Gastroesophageal sphincter (tissue), 4 donors: ENCODE data around the gene LEO1. TPM values are rescaled to one million over a fixed set of nuclear protein-coding genes. Genes with fewer than 3 reads are reported as not detected.

ENCODE experiments used
- ATAC-seq: fragments of 150-250 bp; one replicate; pipeline ENCODE4 v1.9.1; 2016; ENCODE audit warnings: mild to moderate bottlenecking, moderate library complexity
- H3K27ac ChIP-seq, 4 donors: fragments of 200-600 bp; sonication (generic) in 3 of 4; 1 replicate in 3 of 4; 2 replicates in 1 of 4; pipeline ENCODE4 v1.5.1; 2016 to 2019
- H3K27me3 ChIP-seq: fragments of 200-600 bp; sonication (generic); one replicate; pipeline ENCODE4 v1.5.1; 2019
- H3K36me3 ChIP-seq, 2 donors: fragments of 200-600 bp; sonication (generic); one replicate each; pipeline ENCODE4 v1.5.1; 2019; ENCODE audit warnings: control low read depth in 1 of 2
- H3K4me1 ChIP-seq, 3 donors: fragments of 200-600 bp; sonication (generic); 1 replicate in 2 of 3; 2 replicates in 1 of 3; pipeline ENCODE4 v1.5.1; 2016 to 2019; ENCODE audit warnings: control low read depth in 2 of 3
- H3K4me3 ChIP-seq, 2 donors: fragments of 200-600 bp; sonication (generic); one replicate each; pipeline ENCODE4 v1.5.1; 2019; ENCODE audit warnings: mild to moderate bottlenecking in 1 of 2, moderate library complexity in 1 of 2
- H3K9me3 ChIP-seq, 3 donors: fragments of 200-600 bp; sonication (generic); one replicate each; pipeline ENCODE4 v1.5.1; 2017 to 2019; ENCODE audit warnings: control low read depth in 2 of 3
- EP300 ChIP-seq: sonication (generic); formaldehyde crosslinking; IDR thresholded peaks from one replicate; pipeline ENCODE4 v1.6.1; 2017; ENCODE audit warnings: antibody characterized with exemption, mild to moderate bottlenecking
- POLR2A ChIP-seq, 2 donors: fragments of 450-650 bp; IDR thresholded peaks; one replicate each; pipeline ENCODE4 v1.6.1; 2017; ENCODE audit warnings: antibody characterized with exemption in 2 of 2, mild to moderate bottlenecking in 2 of 2, moderate library complexity in 1 of 2
- POLR2AphosphoS5 ChIP-seq: sonication (generic); formaldehyde crosslinking; IDR thresholded peaks from one replicate; pipeline ENCODE4 v1.6.1; 2017; ENCODE audit warnings: antibody characterized with exemption
- WGBS, 2 donors: methylation state at CpG; one replicate each; pipeline ENCODE4 v1.1.5; 2018; ENCODE audit warnings: low coverage in 1 of 2; 5-methylcytosine and 5-hydroxymethylcytosine counted together
- total RNA-seq, 4 donors: library from RNA; depleted of rRNA; stranded (reverse); fragments of >200 nt; gene quantifications; one replicate each; pipeline ENCODE4 v1.1.0, GENCODE V29; 2016
- TF ChIP-seq, protein P1 (sequence below), 4 experiments: fragments of 200-600 bp in 2 of 4; fragments of 450-650 bp in 2 of 4; sonication (generic) in 1 of 4; IDR thresholded peaks; one replicate each; pipeline ENCODE4 v1.5.1; 2017 to 2019; ENCODE audit warnings: antibody characterized with exemption in 4 of 4, mild to moderate bottlenecking in 2 of 4, moderate library complexity in 2 of 4

LEO1 gene
- total RNA-seq, 4 donors from 2014 or later = 11.7 to 15.7 (median 13.2) TPM

DNA sequence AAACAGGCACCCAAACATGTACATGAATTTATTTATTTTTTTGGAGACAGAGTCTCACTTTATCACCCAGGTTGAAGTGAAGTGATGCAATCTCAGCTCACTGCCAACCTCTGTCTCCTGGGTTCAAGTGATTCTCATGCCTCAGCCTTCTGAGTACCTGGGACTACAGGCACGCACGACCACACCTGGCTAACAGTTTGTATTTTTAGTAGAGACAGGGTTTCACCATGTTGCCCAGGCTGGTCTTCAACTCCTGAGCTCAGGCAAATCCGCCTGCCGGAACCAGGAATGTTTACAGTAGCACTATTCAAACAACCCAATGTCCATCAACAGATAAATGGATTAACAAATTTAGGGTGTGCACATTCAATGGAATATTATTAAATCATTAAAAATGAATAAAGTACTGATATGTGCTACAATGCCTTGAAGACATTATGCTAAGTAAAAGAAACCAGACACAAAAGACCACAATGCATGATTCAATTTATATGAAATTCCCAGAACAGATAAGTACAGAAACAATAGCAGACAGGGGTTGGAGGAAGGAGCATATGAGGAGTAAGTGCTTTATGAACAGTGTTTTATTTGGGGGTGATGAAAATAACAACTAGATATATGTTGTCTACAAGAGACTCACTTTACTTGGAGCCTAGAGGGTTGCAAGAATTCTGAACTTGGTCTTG, 1.3 kb downstream of the LEO1 start:
- Histone ChIP-seq H3K27ac (peak overlapping the region in 1 of 4 donors; percentile 92), H3K4me1 (peaks cover 0 to 19% (median 7%) of the 10 kb centered on the region in 3 donors), H3K9me3 (peaks cover 0 to 20% (median 0%) of the 10 kb centered on the region in 3 donors), H3K36me3 (peaks cover 0 to 9% of the 10 kb centered on the region in 2 donors), H3K4me3 (no peak overlapping the region), H3K27me3 (no peaks in the 10 kb centered on the region)
- 57 to 58% methylated on average over 4 of the region's 4 CpGs for WGBS, 2 donors
- no peak for TF ChIP-seq EP300
- no peak for TF ChIP-seq POLR2A (IDR thresholded peaks at IDR 0.05)
- no peak for TF ChIP-seq POLR2AphosphoS5
- TF ChIP-seq, protein P1, sequence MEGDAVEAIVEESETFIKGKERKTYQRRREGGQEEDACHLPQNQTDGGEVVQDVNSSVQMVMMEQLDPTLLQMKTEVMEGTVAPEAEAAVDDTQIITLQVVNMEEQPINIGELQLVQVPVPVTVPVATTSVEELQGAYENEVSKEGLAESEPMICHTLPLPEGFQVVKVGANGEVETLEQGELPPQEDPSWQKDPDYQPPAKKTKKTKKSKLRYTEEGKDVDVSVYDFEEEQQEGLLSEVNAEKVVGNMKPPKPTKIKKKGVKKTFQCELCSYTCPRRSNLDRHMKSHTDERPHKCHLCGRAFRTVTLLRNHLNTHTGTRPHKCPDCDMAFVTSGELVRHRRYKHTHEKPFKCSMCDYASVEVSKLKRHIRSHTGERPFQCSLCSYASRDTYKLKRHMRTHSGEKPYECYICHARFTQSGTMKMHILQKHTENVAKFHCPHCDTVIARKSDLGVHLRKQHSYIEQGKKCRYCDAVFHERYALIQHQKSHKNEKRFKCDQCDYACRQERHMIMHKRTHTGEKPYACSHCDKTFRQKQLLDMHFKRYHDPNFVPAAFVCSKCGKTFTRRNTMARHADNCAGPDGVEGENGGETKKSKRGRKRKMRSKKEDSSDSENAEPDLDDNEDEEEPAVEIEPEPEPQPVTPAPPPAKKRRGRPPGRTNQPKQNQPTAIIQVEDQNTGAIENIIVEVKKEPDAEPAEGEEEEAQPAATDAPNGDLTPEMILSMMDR (IDR thresholded peaks at IDR 0.05) = no peak
- ATAC-seq = no peak

GRCh38 chr15:51969728-51970127, 1.9 kb downstream of the LEO1 start:
- no peak overlapping the region for H3K27ac ChIP-seq
- peaks cover 0 to 15% of the 10 kb centered on the region in 2 donors for H3K36me3 ChIP-seq
- TF ChIP-seq POLR2AphosphoS5 = no peak
- ATAC-seq = no peak
- H3K9me3 ChIP-seq = peaks cover 0 to 20% (median 0%) of the 10 kb centered on the region in 3 donors
- 85% methylated on average over 4 of the region's 4 CpGs for WGBS, 2 donors
- no peak overlapping the region for H3K4me3 ChIP-seq
- peaks cover 0 to 19% (median 7%) of the 10 kb centered on the region in 3 donors for H3K4me1 ChIP-seq
- no peaks in the 10 kb centered on the region for H3K27me3 ChIP-seq

DNA sequence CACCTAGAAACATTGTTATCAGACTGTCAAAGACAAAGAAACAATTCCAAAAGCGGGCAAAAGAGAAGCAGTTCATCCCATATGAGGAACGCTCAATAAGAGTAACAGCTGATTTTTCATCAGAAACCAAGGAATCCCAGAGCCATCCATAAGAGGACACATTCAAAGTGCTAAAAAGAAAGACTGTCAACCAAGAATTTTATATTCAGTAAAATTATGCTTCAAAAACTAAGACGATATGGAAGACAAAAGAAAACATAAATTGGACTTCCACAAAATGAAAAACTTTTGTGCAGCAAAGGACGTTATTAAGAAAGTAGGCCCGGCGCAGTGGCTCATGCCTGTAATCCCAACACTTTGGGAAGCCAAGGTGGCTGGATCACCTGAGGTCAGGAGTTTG, 4.0 kb downstream of the LEO1 start:
- H3K27ac ChIP-seq = no peak overlapping the region
- no peak for TF ChIP-seq POLR2AphosphoS5
- no peak for TF ChIP-seq EP300
- TF ChIP-seq, protein P1 (IDR thresholded peaks at IDR 0.05) = no peak
- 79 to 93% methylated on average over 6 of the region's 6 CpGs for WGBS, 2 donors
- no peaks in the 10 kb centered on the region for H3K27me3 ChIP-seq
- peaks cover 0 to 20% (median 0%) of the 10 kb centered on the region in 3 donors for H3K9me3 ChIP-seq
- no peak overlapping the region for H3K4me3 ChIP-seq
- peaks cover 0 to 20% of the 10 kb centered on the region in 2 donors for H3K36me3 ChIP-seq
- H3K4me1 ChIP-seq = peaks cover 0 to 19% (median 7%) of the 10 kb centered on the region in 3 donors
- no peak for ATAC-seq

DNA sequence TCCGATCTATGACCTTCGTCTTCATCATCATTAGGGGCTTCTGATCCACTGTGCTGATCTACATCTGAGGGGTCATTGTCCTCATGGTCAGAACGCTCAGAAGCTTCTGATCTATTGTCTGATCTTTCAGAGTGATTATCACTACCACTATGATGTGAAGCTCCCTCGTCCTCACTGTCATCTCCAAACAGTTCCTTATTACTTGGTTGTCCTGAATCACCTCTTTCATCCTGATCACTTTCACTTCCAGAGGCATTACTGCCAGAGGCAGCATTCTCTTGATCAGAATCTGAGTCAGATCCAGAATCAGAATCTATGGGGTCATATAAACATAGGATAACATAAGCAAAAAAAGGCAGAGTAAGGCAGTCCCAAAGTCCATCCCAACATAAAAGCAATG, 5.4 kb downstream of the LEO1 start:
- peaks cover 0 to 34% of the 10 kb centered on the region in 2 donors for H3K36me3 ChIP-seq
- 78 to 85% methylated on average over 1 to 4 of the region's 4 CpGs for WGBS, 2 donors
- peaks cover 0 to 20% (median 0%) of the 10 kb centered on the region in 3 donors for H3K9me3 ChIP-seq
- TF ChIP-seq EP300 (no peak), POLR2AphosphoS5 (no peak), POLR2A (IDR thresholded peaks at IDR 0.05) (no peak)
- TF ChIP-seq, protein P1 (IDR thresholded peaks at IDR 0.05) = no peak
- H3K4me1 ChIP-seq = peaks cover 0 to 14% (median 7%) of the 10 kb centered on the region in 3 donors
- H3K4me3 ChIP-seq = no peak overlapping the region
- no peaks in the 10 kb centered on the region for H3K27me3 ChIP-seq
- ATAC-seq = no peak
- no peak overlapping the region for H3K27ac ChIP-seq

DNA sequence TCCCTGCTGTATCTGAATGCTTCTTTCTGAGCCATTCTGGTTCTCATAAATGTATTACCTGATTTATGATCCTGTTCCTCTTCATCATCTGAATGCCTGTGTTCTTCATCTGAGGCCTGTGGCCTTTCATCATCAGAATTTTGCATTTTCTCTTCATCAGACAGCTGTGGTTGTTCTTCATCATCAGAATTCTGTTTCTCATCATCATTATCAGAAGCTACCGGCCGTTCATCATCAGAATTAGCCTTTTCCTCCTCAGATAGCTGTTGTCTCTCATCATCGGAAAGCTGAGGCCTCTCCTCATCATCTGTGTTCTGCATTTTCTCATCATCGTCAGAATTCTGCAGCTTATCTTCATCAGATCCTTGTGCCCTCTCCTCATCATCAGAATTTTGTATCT, 5.9 kb downstream of the LEO1 start:
- 87 to 88% methylated on average over 3 to 4 of the region's 4 CpGs for WGBS, 2 donors
- peaks cover 0 to 9% (median 3%) of the 10 kb centered on the region in 3 donors for H3K4me1 ChIP-seq
- H3K9me3 ChIP-seq = peaks cover 0 to 20% (median 0%) of the 10 kb centered on the region in 3 donors
- TF ChIP-seq, protein P1 (IDR thresholded peaks at IDR 0.05) = no peak
- no peak for TF ChIP-seq EP300
- TF ChIP-seq POLR2AphosphoS5 = no peak
- TF ChIP-seq POLR2A (IDR thresholded peaks at IDR 0.05) = no peak
- no peak for ATAC-seq
- peaks cover 0 to 39% of the 10 kb centered on the region in 2 donors for H3K36me3 ChIP-seq
- no peak overlapping the region for H3K4me3 ChIP-seq
- H3K27ac ChIP-seq = no peak overlapping the region
- no peaks in the 10 kb centered on the region for H3K27me3 ChIP-seq
